Measurements from ENCODE around the gene TAS1R3. TPM values are rescaled to one million over a fixed set of nuclear protein-coding genes. Genes with fewer than 3 reads are reported as not detected.
A peak's percentile ranks its signal among the peaks of the same experiment; 100 is the strongest.

The TAS1R3 gene
- total RNA-seq, 2 experiments from 2014 or later, result 0.75 to 0.78 TPM

- H3K4me3 Mint-ChIP-seq, result peak overlapping the region; percentile 90
- no peaks in the 10 kb centered on the region for H3K27me3 Mint-ChIP-seq
- H3K4me1 Mint-ChIP-seq, result peaks cover 50% of the 10 kb centered on the region
- CTCF ChIA-PET, result interaction anchor here (1.0 to 1.1 kb wide), 2 partner anchors 24 to 26 kb away, joined by 3 to 4 read pairs; no protein-coding TSS in a partner anchor
- POLR2A ChIA-PET, result interaction anchor here (1.0 to 3.7 kb wide), 10 partner anchors 23 to 415 kb away, joined by 3 to 51 read pairs (median 5); partner anchors contain the start of genes ACAP3, CCNL2, MRPL20 and NOC2L
- H3K27ac Mint-ChIP-seq, result peak overlapping the region; percentile 71
- peaks cover 11% of the 10 kb centered on the region for H3K36me3 Mint-ChIP-seq (ENCODE audit: low read depth)
- no peak for DNase-seq
- H3K9me3 Mint-ChIP-seq, result no peaks in the 10 kb centered on the region
Measured at GRCh38 chr1:1373815-1374588, 42.9 kb downstream of the TAS1R3 start.

DNA sequence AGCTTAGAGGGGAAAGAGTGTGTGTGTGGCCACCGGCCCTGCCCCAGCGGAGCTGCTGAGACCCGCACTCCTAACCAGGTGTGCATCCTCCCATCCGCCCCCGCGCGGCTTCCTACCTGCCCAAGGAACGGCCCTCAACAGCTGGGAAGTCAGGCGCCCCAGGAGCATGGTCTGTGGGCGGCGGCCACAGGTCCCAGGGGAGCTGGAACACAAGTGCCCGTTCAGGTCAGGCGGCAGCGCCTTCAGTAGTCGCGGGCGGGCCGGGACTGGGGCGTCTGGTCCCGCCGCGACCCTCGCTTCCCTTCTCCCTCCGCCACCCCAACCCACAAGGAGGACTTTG lies 43.5 kb downstream of the TAS1R3 start:
- DNase-seq, result no peak
- CTCF ChIA-PET, result interaction anchor here (1.1 to 1.2 kb wide), 4 partner anchors 24 to 252 kb away, joined by 3 to 8 read pairs (median 5); partner anchors contain the start of gene CCNL2
- peak overlapping the region; percentile 71 for H3K27ac Mint-ChIP-seq
- POLR2A ChIA-PET, result interaction anchor here (0.8 to 3.7 kb wide), 19 partner anchors 11 to 415 kb away, joined by 3 to 51 read pairs (median 5); partner anchors contain the start of genes ACAP3, CCNL2, ISG15 and MIB2
- H3K9me3 Mint-ChIP-seq, result no peaks in the 10 kb centered on the region
- peaks cover 50% of the 10 kb centered on the region for H3K4me1 Mint-ChIP-seq
- H3K36me3 Mint-ChIP-seq (ENCODE audit: low read depth), result peaks cover 11% of the 10 kb centered on the region
- H3K27me3 Mint-ChIP-seq, result no peaks in the 10 kb centered on the region
- H3K4me3 Mint-ChIP-seq, result peak overlapping the region; percentile 90

DNA sequence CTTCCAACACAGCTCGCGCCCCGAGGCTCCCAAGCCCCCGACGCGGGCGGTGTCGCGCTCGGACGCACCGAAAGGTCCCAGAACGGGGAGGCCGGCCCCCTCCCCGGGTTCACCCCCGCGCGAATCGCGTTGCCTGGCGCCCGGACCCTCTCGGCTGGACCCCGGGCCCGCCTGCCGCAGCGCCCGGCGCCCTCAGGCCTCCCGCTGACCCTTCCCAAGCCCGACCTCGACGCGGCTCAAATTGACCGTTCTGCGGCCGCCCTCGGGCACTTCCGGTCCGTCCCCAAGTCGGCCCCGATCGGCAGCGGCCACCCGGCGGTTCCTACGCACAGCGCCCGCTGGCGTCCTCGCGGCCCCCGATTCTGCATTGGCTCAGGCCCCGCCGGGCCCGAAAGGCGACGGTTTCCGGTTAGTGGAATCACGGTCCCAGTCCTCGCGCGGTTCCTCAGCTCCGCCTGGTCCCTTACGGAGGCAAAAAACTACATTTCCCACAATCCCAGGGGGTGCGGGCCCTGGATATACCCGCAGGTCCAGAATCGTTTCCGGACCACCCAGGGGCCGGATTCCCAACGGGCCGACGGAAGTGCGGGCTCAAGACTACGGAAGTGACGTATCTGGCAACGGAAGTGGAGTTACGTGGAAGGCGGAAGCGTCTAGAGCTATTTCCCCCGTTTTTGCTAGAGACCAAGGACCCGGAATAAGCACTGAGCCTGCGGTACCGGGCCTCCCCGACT lies 44.0 kb downstream of the TAS1R3 start, which contains the start of gene AURKAIP1:
Gene AURKAIP1, minus strand, starts transcription at position 279 of the 734 bp plus-strand sequence. CDS start 451 bp downstream, outside the sequence.
- H3K4me1 Mint-ChIP-seq, result peaks cover 49% of the 10 kb centered on the region
- no peaks in the 10 kb centered on the region for H3K9me3 Mint-ChIP-seq
- H3K27ac Mint-ChIP-seq, result peak within 1 kb of the TSS; percentile 95
- ChIA-PET CTCF (interaction anchor here (0.8 to 1.5 kb wide), 7 partner anchors 13 to 253 kb away, joined by 3 to 8 read pairs (median 6); partner anchors contain the start of gene CCNL2), POLR2A (interaction anchor here (0.6 to 3.7 kb wide), 24 partner anchors 11 to 416 kb away, joined by 3 to 51 read pairs (median 4); partner anchors contain the start of genes ACAP3, CCNL2, ISG15 and MIB2)
- H3K4me3 Mint-ChIP-seq, result peak within 1 kb of the TSS; percentile 90
- H3K27me3 Mint-ChIP-seq, result no peaks in the 10 kb centered on the region
- DNase-seq, result peak; percentile 98
- peaks cover 11% of the 10 kb centered on the region for H3K36me3 Mint-ChIP-seq (ENCODE audit: low read depth)

DNA sequence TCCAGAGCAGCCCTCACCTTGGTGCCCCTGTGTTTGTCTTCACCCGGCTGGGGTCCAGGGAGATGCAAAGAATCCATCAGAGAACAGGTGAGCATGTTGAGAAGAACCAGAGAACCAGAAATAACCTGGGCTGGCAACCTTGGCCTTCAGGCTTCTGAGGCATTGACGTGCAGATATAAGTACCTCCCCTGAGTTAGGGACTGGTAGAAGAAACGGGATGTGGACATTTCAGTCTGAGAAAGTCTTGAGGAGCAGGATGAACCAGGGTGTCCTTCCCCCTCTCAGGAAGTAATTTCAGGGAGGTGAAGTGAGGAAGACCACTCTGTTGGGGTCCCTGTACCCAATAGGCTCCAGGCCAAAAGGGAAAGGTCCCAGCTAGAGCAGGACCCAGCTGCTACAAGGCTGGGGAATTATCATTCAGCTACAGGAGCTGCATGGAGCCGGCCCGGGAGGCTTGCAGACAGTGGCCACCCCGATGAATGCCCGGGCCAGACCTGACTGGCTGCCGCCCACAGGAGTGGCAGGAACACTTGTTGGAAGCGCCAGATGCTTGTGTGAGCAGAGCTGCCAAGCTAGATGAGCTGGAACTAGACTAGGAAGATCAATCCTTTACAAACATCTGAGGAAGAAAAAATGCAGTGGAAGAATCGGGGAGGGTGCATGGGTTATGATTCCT lies 45.6 kb downstream of the TAS1R3 start:
- Mint-ChIP-seq H3K27ac (peak overlapping the region; percentile 95), H3K4me1 (peaks cover 35% of the 10 kb centered on the region), H3K9me3 (no peaks in the 10 kb centered on the region), H3K27me3 (no peaks in the 10 kb centered on the region), H3K4me3 (peak overlapping the region; percentile 90), H3K36me3 (ENCODE audit: low read depth) (peaks cover 11% of the 10 kb centered on the region)
- POLR2A ChIA-PET, result interaction anchor here (0.8 to 3.7 kb wide), 7 partner anchors 9 to 134 kb away, joined by 3 to 51 read pairs (median 5); partner anchors contain the start of genes CCNL2 and MRPL20
- no peak for DNase-seq
- CTCF ChIA-PET, result interaction anchor here (1.5 kb wide), 1 partner anchor 128 kb away, joined by 8 read pairs; no protein-coding TSS in a partner anchor

DNA sequence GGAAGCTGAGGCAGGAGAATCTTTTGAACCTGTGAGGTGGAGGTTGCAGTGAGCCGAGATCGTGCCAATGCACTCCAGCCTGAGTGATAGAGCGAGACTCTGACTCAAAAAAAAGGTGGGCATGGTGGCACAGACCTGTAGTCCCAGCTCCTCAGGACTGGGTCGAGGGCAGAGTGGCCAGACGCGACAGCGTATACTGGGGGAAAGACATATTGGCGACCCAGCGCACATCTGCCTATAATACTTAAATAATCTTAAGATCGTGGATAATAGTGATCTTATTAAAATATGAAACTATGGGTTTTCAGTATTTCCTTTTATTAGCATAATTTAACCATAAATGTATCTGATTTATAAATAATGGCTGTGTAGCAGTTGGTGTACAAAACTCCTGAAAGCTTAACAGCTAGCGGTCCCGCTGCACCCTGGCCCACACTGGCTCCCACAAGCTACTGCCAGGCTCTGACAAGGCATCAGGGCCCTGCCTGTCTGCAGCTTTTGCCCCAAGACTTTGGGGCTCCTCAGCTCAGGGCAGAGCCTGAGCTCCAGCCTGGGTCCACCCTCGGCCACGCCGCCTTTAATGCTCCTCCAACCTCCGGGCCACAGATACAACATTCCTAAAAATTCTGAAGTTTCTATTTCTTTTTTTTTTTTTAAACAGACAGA lies 46.6 kb downstream of the TAS1R3 start:
- CTCF ChIA-PET, result interaction anchor here (0.7 kb wide), 1 partner anchor 30 kb away, joined by 4 read pairs; no protein-coding TSS in a partner anchor
- peaks cover 27% of the 10 kb centered on the region for H3K4me1 Mint-ChIP-seq
- H3K27ac Mint-ChIP-seq, result no peak overlapping the region
- H3K9me3 Mint-ChIP-seq, result no peaks in the 10 kb centered on the region
- POLR2A ChIA-PET, result interaction anchor here (0.9 to 1.7 kb wide), 3 partner anchors 12 to 24 kb away, joined by 3 to 4 read pairs (median 3); no protein-coding TSS in a partner anchor
- no peaks in the 10 kb centered on the region for H3K27me3 Mint-ChIP-seq
- peaks cover 11% of the 10 kb centered on the region for H3K36me3 Mint-ChIP-seq (ENCODE audit: low read depth)
- no peak for DNase-seq
- H3K4me3 Mint-ChIP-seq, result no peak overlapping the region

GRCh38 chr1:1380860-1381259 lies 49.8 kb downstream of the TAS1R3 start:
- no peaks in the 10 kb centered on the region for H3K9me3 Mint-ChIP-seq
- DNase-seq, result no peak
- peaks cover 2% of the 10 kb centered on the region for H3K36me3 Mint-ChIP-seq (ENCODE audit: low read depth)
- H3K4me1 Mint-ChIP-seq, result peaks cover 6% of the 10 kb centered on the region
- CTCF ChIA-PET, result interaction anchor here (0.7 kb wide), 1 partner anchor 16 kb away, joined by 4 read pairs; no protein-coding TSS in a partner anchor
- POLR2A ChIA-PET, result interaction anchor here (1.8 kb wide), 1 partner anchor 18 kb away, joined by 9 read pairs; the partner anchor contains the start of gene CCNL2
- no peak overlapping the region for H3K4me3 Mint-ChIP-seq
- H3K27ac Mint-ChIP-seq, result no peak overlapping the region
- no peaks in the 10 kb centered on the region for H3K27me3 Mint-ChIP-seq

- no peaks in the 10 kb centered on the region for H3K27me3 Mint-ChIP-seq
- peaks cover 3% of the 10 kb centered on the region for H3K4me1 Mint-ChIP-seq
- H3K4me3 Mint-ChIP-seq, result no peak overlapping the region
- POLR2A ChIA-PET, result interaction anchor here (1.8 kb wide), 1 partner anchor 18 kb away, joined by 9 read pairs; the partner anchor contains the start of gene CCNL2
- CTCF ChIA-PET, result interaction anchor here (0.7 kb wide), 1 partner anchor 15 kb away, joined by 4 read pairs; no protein-coding TSS in a partner anchor
- H3K9me3 Mint-ChIP-seq, result no peaks in the 10 kb centered on the region
- no peak overlapping the region for H3K27ac Mint-ChIP-seq
- H3K36me3 Mint-ChIP-seq (ENCODE audit: low read depth), result peaks cover 6% of the 10 kb centered on the region
- DNase-seq, result no peak
Measured at GRCh38 chr1:1381294-1381693, 50.2 kb downstream of the TAS1R3 start.

Other genes with a start within 250 kb of the TAS1R3 start
- 10 to 100 TPM; 18.6 to 19.9 TPM for gene C1orf159, start 215.2 kb upstream of the TAS1R3 start, total RNA-seq
- gene TTLL10, start 157.4 kb upstream of the TAS1R3 start, total RNA-seq, result not detected
- 100 to 1,000 TPM; 115 to 116 TPM for gene TNFRSF18, start 124.7 kb upstream of the TAS1R3 start, total RNA-seq
- 100 to 1,000 TPM; 237 to 243 TPM for gene TNFRSF4, start 117.1 kb upstream of the TAS1R3 start, total RNA-seq
- 100 to 1,000 TPM; 181 TPM for gene SDF4, start 99.3 kb upstream of the TAS1R3 start, total RNA-seq
- gene B3GALT6, start 99.0 kb upstream of the TAS1R3 start, total RNA-seq, result 10 to 100 TPM; 13.3 to 14.4 TPM
- 1 to 10 TPM; 2.0 to 4.2 TPM for gene C1QTNF12, start 84.6 kb upstream of the TAS1R3 start, total RNA-seq
- gene UBE2J2, start 57.4 kb upstream of the TAS1R3 start, total RNA-seq, result 10 to 100 TPM; 62.4 to 63.5 TPM
- gene SCNN1D, start 50.8 kb upstream of the TAS1R3 start, total RNA-seq, result 1 to 10 TPM; 3.9 to 4.4 TPM
- gene ACAP3, start 23.4 kb upstream of the TAS1R3 start, total RNA-seq, result 10 to 100 TPM; 64.4 to 72.3 TPM
- 10 to 100 TPM; 17.9 to 20.0 TPM for gene PUSL1, start 22.7 kb upstream of the TAS1R3 start, total RNA-seq
- 100 to 1,000 TPM; 109 to 111 TPM for gene INTS11, start 6.6 kb upstream of the TAS1R3 start, total RNA-seq
- gene CPTP, start 6.5 kb upstream of the TAS1R3 start, total RNA-seq, result 10 to 100 TPM; 19.8 to 21.9 TPM
- gene DVL1, start 18.1 kb downstream of the TAS1R3 start, total RNA-seq, result 10 to 100 TPM; 36.0 to 37.8 TPM
- under 1 TPM; 0.18 to 0.23 TPM for gene MXRA8, start 27.3 kb downstream of the TAS1R3 start, total RNA-seq
- 100 to 1,000 TPM; 121 to 122 TPM for gene AURKAIP1, start 43.9 kb downstream of the TAS1R3 start, total RNA-seq
- 100 to 1,000 TPM; 104 TPM for gene CCNL2, start 68.1 kb downstream of the TAS1R3 start, total RNA-seq
- gene MRPL20, start 76.0 kb downstream of the TAS1R3 start, total RNA-seq, result 10 to 100 TPM; 82.8 to 87.3 TPM
- gene ANKRD65, start 90.0 kb downstream of the TAS1R3 start, total RNA-seq, result not detected
- under 1 TPM; 0.33 to 0.45 TPM for gene VWA1, start 104.4 kb downstream of the TAS1R3 start, total RNA-seq
- 1 to 10 TPM in 1 of 2 experiments, under 1 TPM in 1; 0.98 to 1.4 TPM for gene ATAD3C, start 118.4 kb downstream of the TAS1R3 start, total RNA-seq
- gene ATAD3B, start 140.5 kb downstream of the TAS1R3 start, total RNA-seq, result 10 to 100 TPM; 25.5 to 26.9 TPM
- gene ATAD3A, start 180.9 kb downstream of the TAS1R3 start, total RNA-seq, result 10 to 100 TPM; 26.2 to 26.5 TPM
- gene TMEM240, start 209.3 kb downstream of the TAS1R3 start, total RNA-seq, result under 1 TPM in 1 of 2 experiments, not detected in 1; 0.28 TPM
- gene SSU72, start 243.6 kb downstream of the TAS1R3 start, total RNA-seq, result 100 to 1,000 TPM; 111 to 113 TPM

All from activated CD4-positive, alpha-beta memory T cell treated with anti-CD3 and anti-CD28 coated beads, Interleukin-2, amount 10 ng/mL, durations not matched to agents 7 days and 5 days (primary cell).